Fibroblast of skin of back (primary cell): ENCODE results near the gene MYL6. TPM values are rescaled to one million over a fixed set of nuclear protein-coding genes. Genes with fewer than 3 reads are reported as not detected.
A peak's percentile ranks its signal among the peaks of the same experiment; 100 is the strongest.
"Not testable (repeated sequence)": the region's sequence is repeated elsewhere in the genome, so short reads cannot be mapped to it uniquely, and the experiment has no call there.

Experiments used
- DNase-seq: peaks from one replicate; pipeline ENCODE4 v3.0.0-alpha.2; 2013
- polyA plus RNA-seq, 2 experiments: library from polyadenylated mRNA; unstranded; fragments of 120-200 nt; gene quantifications; one replicate each; pipeline ENCODE4 v1.2.1, GENCODE V29; 2013; ENCODE audit not compliant: insufficient read length in 2 of 2

Gene MYL6
- 4,881 TPM for polyA plus RNA-seq (2013, experiment 1 of 2; ENCODE audit: insufficient read length)
- 4,358 TPM for polyA plus RNA-seq (2013, experiment 2 of 2; ENCODE audit: insufficient read length)

DNA sequence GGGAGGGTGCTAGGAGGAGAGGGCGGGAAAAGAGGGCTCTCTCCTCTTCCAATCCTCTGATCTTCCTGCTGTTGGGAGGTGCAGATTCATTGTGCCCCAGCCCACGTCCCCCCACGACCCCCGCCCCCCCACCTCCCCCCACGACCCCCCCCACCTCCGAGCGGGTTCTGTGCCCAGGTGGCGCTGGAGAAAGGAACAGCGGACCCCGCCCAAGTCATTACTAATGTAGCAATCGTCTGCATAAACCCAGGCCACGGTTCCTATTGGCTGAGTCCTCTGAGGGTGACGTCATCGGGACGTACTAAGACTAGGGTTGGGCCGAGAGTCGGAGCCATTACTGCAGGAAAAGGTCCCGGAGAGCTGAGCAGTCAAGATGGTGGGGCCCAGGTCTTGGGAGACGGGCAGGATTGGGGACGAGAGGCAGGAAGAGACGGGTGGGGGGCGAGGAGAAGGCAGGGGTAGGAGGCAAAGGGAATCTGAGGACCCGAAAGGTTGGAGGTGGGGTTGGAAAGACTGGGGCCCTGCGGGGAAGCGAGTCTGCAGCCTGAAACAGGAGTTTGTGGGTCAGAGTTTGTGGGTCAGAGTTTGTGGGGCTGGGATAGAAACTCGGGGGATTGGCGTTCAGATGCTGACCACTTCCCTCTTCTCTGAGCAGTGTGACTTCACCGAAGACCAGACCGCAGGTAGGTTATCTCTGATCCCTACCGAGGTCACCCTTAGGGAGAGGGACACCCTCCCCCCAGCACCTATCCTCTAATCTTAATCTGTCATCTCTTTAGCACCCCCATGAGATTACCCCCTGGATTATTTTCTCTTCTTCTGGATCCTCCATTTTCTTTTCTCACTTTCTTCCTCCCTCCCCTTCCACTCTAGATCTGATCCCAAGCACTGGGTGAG is at the start of gene MYL6:
MYL6 (plus strand) TSS at position 331 of the 897 bp plus-strand sequence; CDS start at position 374, 43 bp downstream.
- peak; percentile 98 for DNase-seq

DNA sequence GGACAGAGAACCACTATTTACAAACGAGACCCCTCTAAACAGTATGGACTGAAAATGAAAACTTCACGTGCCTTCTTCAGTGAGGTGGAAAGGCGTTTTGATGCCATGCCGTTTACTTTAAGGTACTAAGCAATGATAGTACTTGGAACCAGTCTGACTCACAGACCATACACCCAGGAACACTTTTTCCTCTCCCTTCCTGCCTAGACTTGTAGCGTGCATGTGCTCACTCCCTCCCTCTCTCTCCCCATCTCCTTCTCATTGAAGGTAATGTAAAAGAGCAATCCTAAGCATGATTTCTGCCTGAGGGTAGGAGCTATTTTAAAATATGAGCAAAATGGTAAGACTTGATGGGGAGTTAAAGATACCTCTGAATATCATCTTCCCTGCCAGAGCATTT is 47.6 kb upstream of the MYL6 start:
- no peak for DNase-seq

DNA sequence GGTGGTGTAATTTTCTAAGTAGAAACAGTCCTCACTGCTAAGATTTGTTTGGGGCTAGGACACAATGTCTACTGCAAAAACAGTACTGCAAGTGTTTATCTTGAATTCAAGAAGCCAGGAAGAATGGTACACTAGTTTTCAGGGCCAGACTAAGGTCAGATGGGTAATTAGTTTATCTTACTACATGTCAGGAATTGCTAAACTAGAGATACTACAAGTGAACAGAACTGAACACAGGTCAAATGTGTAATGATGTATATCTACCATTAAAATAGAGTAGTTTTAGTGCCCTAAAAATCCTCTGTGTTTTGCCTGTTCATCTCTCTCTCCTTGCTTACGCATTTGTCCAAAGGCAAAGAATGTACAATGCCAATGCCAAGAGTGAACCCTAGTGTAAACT is 44.1 kb upstream of the MYL6 start:
- DNase-seq: no peak

DNA sequence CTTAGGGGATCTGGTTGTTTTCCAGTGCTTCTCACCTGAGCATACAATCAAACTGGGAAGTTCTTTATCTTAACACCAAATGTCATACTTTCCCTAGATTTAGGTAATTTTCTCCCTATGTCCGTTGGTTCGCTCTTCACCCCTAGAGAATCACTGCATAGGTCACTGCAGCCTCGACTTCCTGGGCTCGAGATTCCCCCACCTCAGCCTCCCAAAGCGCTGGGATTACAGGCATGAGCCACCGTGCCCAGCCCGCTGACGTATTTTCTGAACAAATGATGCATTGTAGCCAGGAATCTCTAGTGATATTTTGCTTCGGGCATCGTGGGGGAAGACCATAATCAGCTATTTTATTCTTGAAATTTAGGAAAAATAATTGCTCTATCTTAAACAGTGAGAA is 42.8 kb upstream of the MYL6 start:
- DNase-seq: peak; percentile 15

DNA sequence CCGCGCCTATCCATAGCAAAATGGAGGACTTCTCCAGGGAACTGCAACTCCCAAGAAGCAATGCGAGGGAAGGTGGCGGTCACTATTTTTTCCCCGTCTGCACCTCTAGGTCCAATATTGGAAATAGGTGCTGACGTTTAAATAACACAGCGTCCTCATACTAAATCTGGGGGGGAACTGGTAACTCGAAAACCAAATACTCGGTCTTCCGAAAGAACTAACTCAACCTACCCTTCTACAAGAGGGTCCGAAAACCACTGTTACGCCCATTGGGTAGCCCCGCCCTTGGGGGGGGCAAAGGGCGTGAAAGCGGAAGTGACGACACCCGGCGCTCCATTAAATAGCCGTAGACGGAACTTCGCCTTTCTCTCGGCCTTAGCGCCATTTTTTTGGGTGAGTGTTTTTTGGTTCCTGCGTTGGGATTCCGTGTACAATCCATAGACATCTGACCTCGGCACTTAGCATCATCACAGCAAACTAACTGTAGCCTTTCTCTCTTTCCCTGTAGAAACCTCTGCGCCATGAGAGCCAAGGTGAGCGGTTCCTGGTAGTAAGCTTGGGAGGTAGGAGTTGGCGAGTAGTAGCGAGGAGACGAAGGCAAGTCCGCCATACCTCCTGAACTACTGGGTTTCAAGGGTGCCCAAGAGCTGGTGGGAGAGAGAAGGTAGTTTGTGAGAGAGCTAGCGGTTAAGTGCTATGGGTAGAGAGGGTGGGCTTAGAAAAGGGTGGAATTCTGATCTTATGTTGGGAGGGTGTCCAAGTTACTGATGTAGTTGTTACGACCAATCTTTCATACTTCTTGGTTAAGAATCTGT is 41.7 kb upstream of the MYL6 start, which contains the start of gene RPL41:
RPL41 (plus strand) TSS at position 367 of the 815 bp plus-strand sequence.
- DNase-seq: peak; percentile 94

DNA sequence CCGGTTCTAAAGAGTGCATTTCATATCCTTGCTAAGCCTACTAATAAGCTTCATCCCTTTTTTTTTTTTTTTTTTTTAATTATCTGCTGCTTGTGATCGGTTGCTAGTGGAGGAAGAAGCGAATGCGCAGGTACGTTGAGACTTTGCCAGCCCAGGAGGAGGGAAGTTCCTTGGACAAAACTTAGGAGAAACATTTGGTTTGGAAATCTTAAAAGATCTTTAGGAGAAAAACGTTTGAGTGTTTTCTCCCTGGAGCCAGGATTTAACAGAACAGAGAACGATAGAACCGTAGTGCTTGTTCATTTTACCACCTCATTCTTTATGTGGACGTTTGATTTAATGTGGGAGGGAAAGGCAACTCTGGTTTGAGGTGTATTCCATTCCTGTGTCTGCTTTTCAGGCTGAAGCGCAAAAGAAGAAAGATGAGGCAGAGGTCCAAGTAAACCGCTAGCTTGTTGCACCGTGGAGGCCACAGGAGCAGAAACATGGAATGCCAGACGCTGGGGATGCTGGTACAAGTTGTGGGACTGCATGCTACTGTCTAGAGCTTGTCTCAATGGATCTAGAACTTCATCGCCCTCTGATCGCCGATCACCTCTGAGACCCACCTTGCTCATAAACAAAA is 41.0 kb upstream of the MYL6 start:
- not testable (repeated sequence) for DNase-seq

DNA sequence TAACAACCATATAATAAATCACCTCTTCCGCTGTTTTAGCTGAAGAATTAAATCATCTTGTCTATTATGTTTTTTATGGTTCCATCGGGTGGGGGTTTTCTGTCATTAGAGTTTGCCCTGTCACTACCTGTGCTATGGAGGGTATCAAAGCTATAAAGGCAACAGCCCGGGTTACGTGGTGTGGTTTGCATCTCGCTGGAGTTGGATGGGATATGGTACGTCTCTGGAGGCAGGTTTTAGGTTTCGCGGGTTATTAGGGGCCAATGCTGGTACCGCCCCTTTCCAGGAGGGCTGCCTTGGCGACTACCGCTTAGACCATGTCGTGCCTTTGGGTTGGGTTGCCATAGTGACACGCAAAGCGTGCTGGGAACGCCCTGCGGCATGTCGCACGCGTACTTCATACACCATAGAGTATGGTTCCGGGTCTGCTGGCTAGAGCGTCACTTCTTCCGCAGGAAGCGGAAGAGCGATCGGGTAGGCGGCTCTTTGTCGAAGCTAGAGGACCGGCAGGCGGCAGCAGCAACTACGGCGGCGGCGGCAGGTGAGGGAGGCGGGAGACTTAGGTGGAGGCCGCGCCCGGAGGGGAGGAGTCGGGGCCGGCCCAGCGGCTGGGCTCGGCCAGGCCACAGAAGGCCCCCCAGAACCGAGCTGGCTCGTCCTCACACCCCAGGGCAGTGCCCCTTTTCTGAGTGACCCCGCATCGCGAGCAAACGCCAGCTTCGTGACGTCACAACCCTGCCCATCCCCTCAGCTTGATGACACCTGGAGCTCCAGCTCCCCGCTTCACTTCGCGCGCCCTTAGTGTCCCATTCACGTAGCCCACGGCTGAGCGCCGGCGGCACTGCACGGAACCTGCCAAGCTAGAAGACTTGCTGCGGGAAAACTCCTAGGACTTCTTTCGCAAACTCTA is 40.1 kb upstream of the MYL6 start, which contains the start of gene ZC3H10:
ZC3H10 (plus strand) TSS at position 489 of the 910 bp plus-strand sequence. CDS start 2,297 bp downstream, outside the sequence.
- peak; percentile 99 for DNase-seq

DNA sequence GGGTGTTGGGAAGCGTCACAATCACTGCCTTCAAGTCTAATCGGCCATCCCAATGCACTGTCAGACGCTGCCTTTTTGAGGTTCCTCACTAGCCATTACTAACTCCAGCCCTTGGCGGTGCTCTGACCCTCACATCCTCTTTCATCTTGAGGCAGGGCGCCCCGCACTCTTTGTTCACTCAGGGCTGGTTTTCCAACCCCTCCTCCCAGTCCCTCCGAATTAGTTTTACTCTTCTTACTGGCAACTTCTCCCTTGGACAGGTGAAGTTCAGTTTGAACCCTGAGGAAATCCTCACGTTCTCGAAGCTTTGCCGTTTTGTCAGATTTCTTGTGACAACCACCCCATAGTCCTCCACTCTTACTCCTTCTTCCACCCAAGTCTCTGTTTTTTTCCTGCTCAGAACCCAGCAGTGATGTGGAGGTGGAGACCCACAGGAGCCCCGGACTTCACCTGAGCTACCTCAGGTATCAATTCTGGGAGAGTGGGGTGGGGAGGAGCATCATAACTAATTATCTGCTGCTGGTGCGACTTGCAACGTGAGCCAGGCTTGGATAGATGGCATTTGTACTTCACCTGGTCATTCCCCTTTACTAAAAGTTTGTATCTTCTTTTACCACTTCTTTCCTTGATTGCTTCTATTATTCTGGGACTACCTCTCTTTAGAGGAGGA is 39.3 kb upstream of the MYL6 start:
- no peak for DNase-seq

DNA sequence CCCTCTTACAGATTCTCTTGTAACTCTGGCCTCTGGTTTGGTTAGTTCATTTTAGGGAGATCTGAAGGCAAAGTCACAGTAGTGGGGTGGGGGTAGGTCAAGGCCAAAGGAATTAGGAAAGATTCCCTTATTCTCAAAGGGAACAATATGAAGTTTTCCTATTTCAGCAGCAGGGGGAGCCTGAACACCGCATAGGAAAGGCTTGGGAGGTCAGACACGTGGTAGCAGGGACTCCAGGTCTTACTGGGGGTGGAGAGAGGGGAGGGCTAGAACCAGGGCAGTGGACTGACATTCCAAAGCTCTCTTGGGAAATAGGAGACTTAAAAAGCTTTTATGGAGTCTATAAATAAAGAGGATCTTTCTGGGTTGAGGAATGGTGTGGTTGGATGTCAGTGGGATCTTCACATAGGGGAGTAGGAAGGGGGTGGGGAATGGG is 38.8 kb upstream of the MYL6 start:
- peak; percentile 97 for DNase-seq

DNA sequence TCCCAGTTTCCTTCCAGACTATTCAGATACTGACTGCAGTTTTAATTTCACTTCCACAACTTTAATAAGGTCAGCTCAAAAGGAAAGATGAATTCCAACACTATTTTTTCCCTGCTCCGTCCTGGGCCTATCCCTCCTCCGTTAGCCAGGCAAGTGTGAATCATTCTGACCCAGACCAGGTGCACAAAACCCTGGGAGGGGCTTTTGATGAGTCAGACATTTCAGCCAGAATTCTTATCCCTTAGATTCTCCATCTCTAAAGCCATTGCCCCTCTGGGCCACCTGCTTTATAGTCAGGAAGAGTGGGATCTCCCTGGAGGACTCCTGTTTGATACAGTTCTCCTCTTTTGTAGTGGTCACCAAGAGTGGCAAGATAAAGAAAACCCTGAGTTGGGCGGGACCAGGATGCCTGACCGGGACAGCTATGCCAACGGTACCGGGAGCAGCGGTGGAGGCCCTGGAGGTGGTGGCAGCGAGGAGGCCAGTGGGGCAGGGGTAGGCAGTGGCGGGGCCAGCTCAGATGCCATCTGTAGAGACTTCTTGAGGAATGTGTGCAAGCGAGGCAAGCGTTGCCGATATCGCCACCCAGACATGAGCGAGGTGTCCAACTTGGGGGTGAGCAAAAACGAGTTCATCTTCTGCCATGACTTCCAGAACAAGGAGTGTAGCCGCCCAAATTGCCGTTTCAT is 37.9 kb upstream of the MYL6 start:
- no peak for DNase-seq

DNA sequence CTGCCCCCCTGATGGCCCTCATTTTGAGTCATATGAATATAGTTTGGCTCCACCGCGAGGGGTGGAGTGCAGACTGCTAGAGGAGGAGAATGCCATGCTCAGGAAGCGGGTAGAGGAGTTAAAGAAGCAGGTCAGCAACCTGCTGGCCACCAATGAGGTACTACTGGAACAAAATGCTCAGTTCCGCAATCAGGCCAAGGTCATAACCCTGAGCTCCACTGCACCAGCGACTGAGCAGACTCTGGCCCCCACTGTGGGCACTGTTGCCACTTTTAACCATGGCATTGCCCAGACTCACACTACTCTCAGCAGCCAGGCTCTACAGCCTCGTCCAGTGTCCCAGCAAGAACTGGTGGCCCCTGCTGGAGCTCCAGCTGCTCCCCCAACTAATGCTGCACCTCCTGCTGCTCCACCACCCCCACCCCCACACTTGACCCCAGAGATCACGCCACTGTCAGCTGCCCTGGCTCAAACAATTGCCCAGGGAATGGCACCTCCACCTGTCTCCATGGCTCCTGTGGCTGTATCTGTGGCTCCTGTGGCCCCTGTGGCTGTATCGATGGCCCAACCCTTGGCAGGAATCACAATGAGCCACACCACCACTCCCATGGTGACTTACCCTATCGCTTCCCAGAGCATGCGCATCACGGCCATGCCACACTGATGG is 36.8 kb upstream of the MYL6 start:
- DNase-seq: no peak

DNA sequence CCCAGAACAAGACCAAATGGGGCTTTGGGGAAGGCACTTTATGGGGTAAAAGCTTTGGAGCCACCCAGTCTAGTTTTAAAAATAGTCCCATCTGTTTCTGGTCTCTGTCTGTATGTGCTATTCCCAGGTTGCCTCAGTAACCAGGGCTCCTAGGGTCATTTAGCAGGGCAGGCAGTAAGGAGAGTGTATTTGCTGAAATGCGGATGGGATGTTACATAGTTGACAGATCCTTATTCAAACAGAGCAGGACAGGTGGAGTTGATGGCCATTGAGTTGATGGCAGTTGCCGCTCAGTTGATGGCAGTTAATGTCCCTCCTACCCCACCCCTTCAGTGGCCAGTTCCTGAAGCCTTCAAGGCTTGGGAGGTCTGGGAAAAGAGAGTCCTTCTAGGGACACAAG is 35.5 kb upstream of the MYL6 start:
- no peak for DNase-seq

DNA sequence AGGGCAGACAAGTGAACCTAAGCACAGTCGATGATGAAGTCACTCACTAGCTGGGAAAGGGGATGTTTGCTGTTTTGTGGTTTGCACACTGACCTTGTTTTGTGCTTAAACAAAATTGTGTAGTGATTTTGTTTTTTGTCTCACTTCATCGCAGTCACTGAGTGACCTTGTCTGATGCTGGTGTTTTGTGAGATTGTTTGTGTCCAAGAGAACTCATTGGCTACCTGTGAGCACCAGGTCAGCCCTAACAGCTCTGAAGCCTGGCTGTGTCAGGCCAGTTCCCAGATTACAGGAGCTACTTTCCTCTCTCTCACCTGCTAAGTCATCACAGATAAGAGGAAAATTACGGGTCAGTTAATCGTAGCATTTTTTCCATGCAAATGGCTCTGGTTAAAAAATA is 34.0 kb upstream of the MYL6 start:
- DNase-seq: no peak

DNA sequence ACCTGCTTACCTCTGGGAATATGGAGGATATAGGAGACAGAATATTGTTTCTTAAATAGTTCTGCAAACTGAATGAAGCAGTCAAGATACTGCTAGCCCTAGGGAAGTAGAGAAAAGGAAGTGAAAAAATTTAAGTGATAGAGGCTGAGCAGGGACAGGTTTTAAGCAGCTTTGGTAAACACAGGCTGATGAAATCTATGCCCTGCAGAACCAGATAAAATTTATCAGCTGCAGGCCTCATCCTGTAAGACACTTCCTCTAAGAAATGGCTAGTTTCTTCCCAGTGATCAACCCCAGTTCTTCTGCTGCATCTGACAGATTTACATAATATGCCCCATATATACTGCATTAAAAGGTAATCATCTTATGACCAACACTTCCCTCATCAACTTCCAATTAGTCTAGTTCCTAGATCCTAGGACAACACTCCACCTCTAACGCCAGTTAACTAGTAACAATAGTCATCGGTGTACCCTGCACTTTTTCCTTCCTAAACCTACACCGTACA is 31.4 kb upstream of the MYL6 start:
- no peak for DNase-seq

DNA sequence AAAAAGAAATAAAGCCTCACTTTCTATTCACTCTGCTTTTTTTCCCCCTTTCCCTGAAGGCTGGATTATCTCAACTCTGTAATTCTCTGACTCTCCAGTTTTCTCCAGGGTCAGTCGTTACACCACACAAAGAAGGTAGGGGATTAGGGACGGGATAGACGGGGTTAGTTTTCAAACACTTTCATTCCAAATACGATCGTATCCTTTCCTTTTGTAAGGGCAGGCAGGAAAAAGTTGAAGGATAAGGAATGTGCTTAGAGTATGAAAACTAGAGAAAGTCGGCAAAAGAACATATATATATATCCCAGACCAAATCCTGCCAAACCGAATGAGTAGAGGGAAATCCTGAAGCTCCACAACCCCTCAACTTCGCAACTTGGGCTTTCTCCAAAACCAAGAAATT is 30.7 kb upstream of the MYL6 start:
- no peak for DNase-seq

DNA sequence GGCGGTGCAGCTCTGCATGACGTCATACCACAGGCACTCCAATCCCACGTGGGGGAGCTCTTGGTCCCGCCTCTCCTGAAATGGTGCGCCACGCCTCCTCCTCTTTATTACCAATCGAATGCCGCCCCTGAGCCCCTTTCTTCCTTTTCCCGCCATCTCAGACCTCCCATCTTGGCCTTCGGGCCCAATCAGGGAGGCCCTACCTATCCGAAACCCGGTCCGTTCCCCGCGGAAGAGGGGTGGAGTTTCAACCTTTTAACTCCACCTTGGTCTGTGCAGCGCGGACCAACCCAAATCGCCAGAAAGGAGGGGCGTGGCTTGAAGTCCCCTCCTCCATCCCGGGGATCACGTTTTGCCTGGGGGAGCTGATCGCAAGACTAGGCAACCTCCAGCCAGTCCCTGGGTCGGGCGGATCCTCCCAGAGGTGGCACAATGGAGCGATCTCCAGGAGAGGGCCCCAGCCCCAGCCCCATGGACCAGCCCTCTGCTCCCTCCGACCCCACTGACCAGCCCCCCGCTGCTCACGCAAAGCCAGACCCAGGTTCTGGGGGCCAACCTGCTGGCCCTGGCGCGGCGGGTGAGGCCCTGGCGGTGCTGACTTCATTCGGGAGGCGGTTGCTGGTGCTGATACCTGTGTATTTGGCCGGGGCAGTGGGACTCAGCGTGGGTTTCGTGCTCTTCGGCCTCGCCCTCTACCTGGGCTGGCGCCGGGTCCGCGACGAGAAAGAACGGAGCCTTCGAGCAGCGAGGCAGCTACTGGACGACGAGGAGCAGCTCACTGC is 30.1 kb upstream of the MYL6 start, which contains the start of gene ESYT1:
ESYT1 (plus strand) TSS at position 380 of the 782 bp plus-strand sequence; CDS start at position 433, 53 bp downstream.
- DNase-seq: peak; percentile 100

DNA sequence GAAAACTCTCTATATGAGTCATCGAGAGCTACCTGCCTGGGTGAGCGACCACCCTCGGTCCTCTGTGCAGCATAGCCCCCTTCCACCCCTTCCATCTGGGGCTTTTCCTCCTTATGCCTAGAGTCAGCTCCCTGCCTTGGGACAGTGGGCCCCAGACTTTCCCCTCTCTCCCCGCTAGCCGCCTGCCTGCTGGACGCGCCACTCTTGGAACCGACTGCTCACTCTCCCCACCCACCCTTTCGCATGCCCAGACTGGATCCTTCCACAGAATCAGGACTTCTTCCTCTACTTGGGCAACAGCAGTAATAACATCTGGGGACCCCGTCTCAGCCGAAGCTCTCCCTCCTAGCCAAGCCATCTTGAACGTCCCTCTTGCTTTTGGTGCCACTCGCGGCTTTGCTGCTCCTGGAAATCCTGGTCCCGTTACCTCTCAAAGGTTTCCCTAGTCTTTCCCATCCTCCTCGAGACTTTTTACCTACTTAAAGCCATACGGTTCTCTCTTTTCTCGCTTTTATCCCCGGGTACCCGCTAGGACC is 29.4 kb upstream of the MYL6 start:
- peak; percentile 14 for DNase-seq
